HCT116 (cell line): Measurements from ENCODE around the gene WFDC8.

Experiments
- CEBPB ChIP-seq: IDR thresholded peaks from 2 replicates; pipeline ENCODE4 v1.6.1; 2012; ENCODE audit warnings: low read depth
- EGR1 ChIP-seq: IDR thresholded peaks from 2 replicates; pipeline ENCODE4 v1.6.1; 2012; ENCODE audit warnings: low read depth
- EZH2 ChIP-seq: fragments of 200-600 bp; sonication (generic); IDR thresholded peaks from 2 replicates; pipeline ENCODE4 v1.6.1; 2017; ENCODE audit warnings: antibody characterized with exemption, mixed run types
- POLR2A ChIP-seq: IDR thresholded peaks from 2 replicates; pipeline ENCODE4 v1.7.0; 2011; ENCODE audit warnings: borderline replicate concordance; ENCODE audit not compliant: insufficient read depth, insufficient read length; ENCODE audit errors: extremely low read depth
- POLR2AphosphoS5 ChIP-seq: IDR thresholded peaks from 2 replicates; pipeline ENCODE4 v1.6.1; 2011; ENCODE audit warnings: mild to moderate bottlenecking, low read depth, low read length, moderate library complexity
- RAD21 ChIP-seq: IDR thresholded peaks from 2 replicates; pipeline ENCODE4 v1.6.1; 2012; ENCODE audit warnings: low read depth, mild to moderate bottlenecking
- SIN3A ChIP-seq: IDR thresholded peaks from 2 replicates; pipeline ENCODE4 v1.6.1; 2012; ENCODE audit warnings: low read depth
- SP1 ChIP-seq: IDR thresholded peaks from 2 replicates; pipeline ENCODE4 v1.6.1; 2012; ENCODE audit warnings: low read depth
- YY1 ChIP-seq: IDR thresholded peaks from 2 replicates; pipeline ENCODE4 v1.6.1; 2011; ENCODE audit warnings: low read length, low read depth, moderate library complexity, mild to moderate bottlenecking; ENCODE audit not compliant: insufficient replicate concordance; ENCODE audit errors: extremely low read depth
- ZFX ChIP-seq: fragments of 450-650 bp; IDR thresholded peaks from 2 replicates; pipeline ENCODE4 v1.6.1; 2017
- ZNF274 ChIP-seq: fragments of 200-500 bp; sonication (Bioruptor generic); IDR thresholded peaks from 2 replicates; pipeline ENCODE4 v1.6.1; 2014; ENCODE audit warnings: mild to moderate bottlenecking, low read depth, low read length, inconsistent platforms
- TF ChIP-seq, protein P1 (sequence below), 3 experiments: fragments of 200-600 bp in 1 of 3; sonication (generic) in 1 of 3; IDR thresholded peaks in 2 of 3; conservative IDR thresholded peaks in 1 of 3; 2 replicates each; pipeline ENCODE4 v1.5.1; 2012 to 2017; ENCODE audit warnings: low read depth in 2 of 3, low read length in 2 of 3, antibody characterized with exemption in 1 of 3, borderline replicate concordance in 1 of 3, control low read depth in 1 of 3, mild to moderate bottlenecking in 1 of 3, mixed read lengths in 1 of 3, mixed run types in 1 of 3, moderate library complexity in 1 of 3; ENCODE audit not compliant: insufficient read depth in 1 of 3
- TF ChIP-seq, protein P2 (sequence below): IDR thresholded peaks from 2 replicates; pipeline ENCODE4 v1.6.1; 2012
- TF ChIP-seq, protein P3 (sequence below): IDR thresholded peaks from 2 replicates; pipeline ENCODE4 v1.6.1; 2012

DNA sequence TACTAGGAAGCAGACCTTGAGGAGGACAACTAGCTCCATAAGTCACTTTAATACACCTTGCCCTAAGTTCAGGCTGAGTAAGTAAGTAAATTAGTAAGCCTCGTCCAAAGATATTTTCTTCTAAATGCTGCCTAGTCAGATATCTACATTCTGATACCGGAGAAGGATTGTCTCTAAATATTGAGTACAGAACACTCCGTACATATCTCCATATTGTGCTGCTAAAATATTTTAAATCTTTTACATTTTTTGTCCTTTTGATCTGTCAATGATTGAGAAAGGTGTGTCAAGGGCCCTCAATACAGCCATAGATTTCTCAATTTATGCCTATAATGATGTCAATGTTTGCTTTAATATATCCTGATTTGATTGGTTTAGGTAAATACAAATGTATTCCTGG lies 3.2 kb downstream of the WFDC8 start:
- TF ChIP-seq, protein P1, sequence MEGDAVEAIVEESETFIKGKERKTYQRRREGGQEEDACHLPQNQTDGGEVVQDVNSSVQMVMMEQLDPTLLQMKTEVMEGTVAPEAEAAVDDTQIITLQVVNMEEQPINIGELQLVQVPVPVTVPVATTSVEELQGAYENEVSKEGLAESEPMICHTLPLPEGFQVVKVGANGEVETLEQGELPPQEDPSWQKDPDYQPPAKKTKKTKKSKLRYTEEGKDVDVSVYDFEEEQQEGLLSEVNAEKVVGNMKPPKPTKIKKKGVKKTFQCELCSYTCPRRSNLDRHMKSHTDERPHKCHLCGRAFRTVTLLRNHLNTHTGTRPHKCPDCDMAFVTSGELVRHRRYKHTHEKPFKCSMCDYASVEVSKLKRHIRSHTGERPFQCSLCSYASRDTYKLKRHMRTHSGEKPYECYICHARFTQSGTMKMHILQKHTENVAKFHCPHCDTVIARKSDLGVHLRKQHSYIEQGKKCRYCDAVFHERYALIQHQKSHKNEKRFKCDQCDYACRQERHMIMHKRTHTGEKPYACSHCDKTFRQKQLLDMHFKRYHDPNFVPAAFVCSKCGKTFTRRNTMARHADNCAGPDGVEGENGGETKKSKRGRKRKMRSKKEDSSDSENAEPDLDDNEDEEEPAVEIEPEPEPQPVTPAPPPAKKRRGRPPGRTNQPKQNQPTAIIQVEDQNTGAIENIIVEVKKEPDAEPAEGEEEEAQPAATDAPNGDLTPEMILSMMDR (IDR thresholded peaks at IDR 0.05 in 2 of 3, conservative IDR thresholded peaks at IDR 0.05 in 1 of 3; ENCODE audit: borderline replicate concordance in 1 of 3, insufficient read depth in 1 of 3, low read depth in 2 of 3, low read length in 2 of 3) = no peak
- TF ChIP-seq SIN3A = no peak
- no peak for TF ChIP-seq POLR2AphosphoS5
- TF ChIP-seq YY1 = no peak
- no peak for TF ChIP-seq EZH2
- TF ChIP-seq POLR2A = no peak
- no peak for TF ChIP-seq RAD21
- no peak for TF ChIP-seq EGR1
- TF ChIP-seq CEBPB = no peak
- no peak for TF ChIP-seq ZNF274
- no peak for TF ChIP-seq ZFX
- TF ChIP-seq, protein P2, sequence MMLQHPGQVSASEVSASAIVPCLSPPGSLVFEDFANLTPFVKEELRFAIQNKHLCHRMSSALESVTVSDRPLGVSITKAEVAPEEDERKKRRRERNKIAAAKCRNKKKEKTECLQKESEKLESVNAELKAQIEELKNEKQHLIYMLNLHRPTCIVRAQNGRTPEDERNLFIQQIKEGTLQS = no peak
- no peak for TF ChIP-seq SP1
- TF ChIP-seq, protein P3, sequence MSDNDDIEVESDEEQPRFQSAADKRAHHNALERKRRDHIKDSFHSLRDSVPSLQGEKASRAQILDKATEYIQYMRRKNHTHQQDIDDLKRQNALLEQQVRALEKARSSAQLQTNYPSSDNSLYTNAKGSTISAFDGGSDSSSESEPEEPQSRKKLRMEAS = no peak
